Breast epithelium (tissue), 3 donors: ENCODE measurements around the gene ARID1B.

Experiments
- POLR2A ChIP-seq: fragments of 450-650 bp; IDR thresholded peaks from one replicate; pipeline ENCODE4 v1.6.1; 2016; ENCODE audit warnings: antibody characterized with exemption, mild to moderate bottlenecking, moderate library complexity
- POLR2AphosphoS5 ChIP-seq, 3 donors: sonication (generic); formaldehyde crosslinking; IDR thresholded peaks; one replicate each; pipeline ENCODE4 v1.6.1; 2017; ENCODE audit warnings: antibody characterized with exemption in 3 of 3
- TF ChIP-seq, protein P1 (sequence below), 3 donors: fragments of 450-650 bp; IDR thresholded peaks; one replicate each; pipeline ENCODE4 v1.5.1; 2016 to 2017; ENCODE audit warnings: antibody characterized with exemption in 3 of 3, mild to moderate bottlenecking in 3 of 3, moderate library complexity in 3 of 3

DNA sequence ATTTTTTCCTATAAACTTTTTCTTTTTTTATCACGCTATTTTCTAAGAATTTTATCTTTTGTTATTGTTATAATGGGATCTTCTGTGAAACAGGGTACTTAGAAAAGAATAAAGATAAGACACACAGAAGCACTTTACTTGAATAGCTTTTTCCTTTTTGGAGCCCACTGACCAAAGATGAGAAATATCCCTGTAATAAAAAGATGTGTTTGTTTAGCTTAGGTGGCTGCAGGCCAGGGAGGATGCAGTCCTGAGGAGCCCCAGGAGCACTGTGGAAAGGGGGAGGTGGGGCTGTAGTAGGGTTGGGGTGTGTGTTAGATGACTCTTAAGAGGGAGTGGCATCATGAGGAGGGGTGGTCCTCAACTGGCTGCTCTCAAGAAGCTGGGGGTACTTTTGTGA is 128.6 kb downstream of the ARID1B start:
- TF ChIP-seq, protein P1, sequence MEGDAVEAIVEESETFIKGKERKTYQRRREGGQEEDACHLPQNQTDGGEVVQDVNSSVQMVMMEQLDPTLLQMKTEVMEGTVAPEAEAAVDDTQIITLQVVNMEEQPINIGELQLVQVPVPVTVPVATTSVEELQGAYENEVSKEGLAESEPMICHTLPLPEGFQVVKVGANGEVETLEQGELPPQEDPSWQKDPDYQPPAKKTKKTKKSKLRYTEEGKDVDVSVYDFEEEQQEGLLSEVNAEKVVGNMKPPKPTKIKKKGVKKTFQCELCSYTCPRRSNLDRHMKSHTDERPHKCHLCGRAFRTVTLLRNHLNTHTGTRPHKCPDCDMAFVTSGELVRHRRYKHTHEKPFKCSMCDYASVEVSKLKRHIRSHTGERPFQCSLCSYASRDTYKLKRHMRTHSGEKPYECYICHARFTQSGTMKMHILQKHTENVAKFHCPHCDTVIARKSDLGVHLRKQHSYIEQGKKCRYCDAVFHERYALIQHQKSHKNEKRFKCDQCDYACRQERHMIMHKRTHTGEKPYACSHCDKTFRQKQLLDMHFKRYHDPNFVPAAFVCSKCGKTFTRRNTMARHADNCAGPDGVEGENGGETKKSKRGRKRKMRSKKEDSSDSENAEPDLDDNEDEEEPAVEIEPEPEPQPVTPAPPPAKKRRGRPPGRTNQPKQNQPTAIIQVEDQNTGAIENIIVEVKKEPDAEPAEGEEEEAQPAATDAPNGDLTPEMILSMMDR (IDR thresholded peaks at IDR 0.05): no peak
- no peak for TF ChIP-seq POLR2AphosphoS5 (IDR thresholded peaks at IDR 0.05)
- no peak for TF ChIP-seq POLR2A
